Measurements from ENCODE around the gene NLK.

NLK gene

GRCh38 chr17:28041068-28041843 lies 1.2 kb upstream of the NLK start:
- DNase-seq, result peak; percentile 100

- no peak for DNase-seq
Observed at GRCh38 chr17:28041844-28042656, 427 bp upstream of the NLK start.

- no peak for DNase-seq
Observed at GRCh38 chr17:28042721-28043291, 329 bp downstream of the NLK start.

- DNase-seq, result no peak
Observed at GRCh38 chr17:28043296-28043695, 819 bp downstream of the NLK start.

- DNase-seq, result no peak
Observed at GRCh38 chr17:28043741-28044140, 1.3 kb downstream of the NLK start.

- no peak for DNase-seq
Observed at GRCh38 chr17:28045304-28045703, 2.8 kb downstream of the NLK start.

GRCh38 chr17:28046034-28046825 lies 3.8 kb downstream of the NLK start:
- no peak for DNase-seq

GRCh38 chr17:28047806-28048205 lies 5.3 kb downstream of the NLK start:
- DNase-seq, result no peak

- DNase-seq, result no peak
Observed at GRCh38 chr17:28049071-28049470, 6.6 kb downstream of the NLK start.

GRCh38 chr17:28053044-28053670 lies 10.7 kb downstream of the NLK start:
- DNase-seq, result no peak

GRCh38 chr17:28053725-28054124 lies 11.2 kb downstream of the NLK start:
- no peak for DNase-seq

GRCh38 chr17:28055546-28056275 lies 13.2 kb downstream of the NLK start:
- no peak for DNase-seq

- no peak for DNase-seq
Observed at GRCh38 chr17:28056276-28056620, 13.8 kb downstream of the NLK start.

- DNase-seq, result no peak
Observed at GRCh38 chr17:28057731-28058246, 15.3 kb downstream of the NLK start.

- DNase-seq, result no peak
Observed at GRCh38 chr17:28059675-28060074, 17.2 kb downstream of the NLK start.

- no peak for DNase-seq
Observed at GRCh38 chr17:28065706-28066105, 23.2 kb downstream of the NLK start.

- no peak for DNase-seq
Observed at GRCh38 chr17:28069061-28069460, 26.6 kb downstream of the NLK start.

GRCh38 chr17:28071179-28071578 lies 28.7 kb downstream of the NLK start:
- no peak for DNase-seq

GRCh38 chr17:28071891-28072606 lies 29.6 kb downstream of the NLK start:
- DNase-seq, result no peak

GRCh38 chr17:28072936-28073533 lies 30.6 kb downstream of the NLK start:
- DNase-seq, result no peak

GRCh38 chr17:28074010-28074409 lies 31.5 kb downstream of the NLK start:
- DNase-seq, result no peak
